Heart right ventricle (tissue), 16 donors: ENCODE data around the gene DLX6. TPM values are rescaled to one million over a fixed set of nuclear protein-coding genes. Genes with fewer than 3 reads are reported as not detected.

Source experiments
- ATAC-seq, 8 donors: fragments of 200-7000 bp; cut with Tn5 transposase; one replicate each; pipeline ENCODE4 v1.9.1; 2020; ENCODE audit warnings: mild to moderate bottlenecking in 8 of 8, moderate library complexity in 8 of 8, moderate number of reproducible peaks in 1 of 8
- DNase-seq, 2 donors: peaks; one replicate each; pipeline ENCODE4 v3.0.0-alpha.2; 2020
- H3K27ac ChIP-seq, 10 donors: fragments of 200-600 bp; sonication (generic) in 2 of 10; one replicate each; pipeline versions ENCODE4 v1.5.0 to v1.8.0; 2020 to 2022; ENCODE audit warnings: mild to moderate bottlenecking in 3 of 10
- H3K27me3 ChIP-seq, 7 donors: fragments of 200-600 bp; one replicate each; pipeline ENCODE4 v1.8.0; 2021 to 2022; ENCODE audit warnings: mild to moderate bottlenecking in 2 of 7
- H3K36me3 ChIP-seq, 9 donors: fragments of 200-600 bp; sonication (generic) in 1 of 9; one replicate each; pipeline versions ENCODE4 v1.5.0 to v1.8.0; 2020 to 2022; ENCODE audit warnings: mild to moderate bottlenecking in 2 of 9
- H3K4me1 ChIP-seq, 9 donors: fragments of 200-600 bp; sonication (generic) in 1 of 9; one replicate each; pipeline versions ENCODE4 v1.5.0 to v1.8.0; 2020 to 2022; ENCODE audit warnings: mild to moderate bottlenecking in 4 of 9
- H3K4me3 ChIP-seq, 10 donors: fragments of 200-600 bp; sonication (generic) in 2 of 10; one replicate each; pipeline versions ENCODE4 v1.5.0 to v1.8.0; 2020 to 2022; ENCODE audit warnings: mild to moderate bottlenecking in 7 of 10, moderate library complexity in 2 of 10
- H3K9me3 ChIP-seq, 11 donors: fragments of 200-600 bp in 10 of 11; sonication (generic) in 2 of 11; one replicate each; pipeline versions ENCODE4 v1.5.0 to v1.8.0; 2013 to 2022; ENCODE audit warnings: mild to moderate bottlenecking in 2 of 11, control low read depth in 1 of 11, moderate library complexity in 1 of 11
- CTCF ChIP-seq, 9 donors: fragments of 200-600 bp; sonication (generic) in 2 of 9; IDR thresholded peaks; one replicate each; pipeline versions ENCODE4 v1.5.0 to v1.8.0; 2021 to 2022; ENCODE audit warnings: antibody characterized with exemption in 9 of 9, mild to moderate bottlenecking in 5 of 9, moderate library complexity in 1 of 9
- WGBS, 2 donors: extraction: QIAGEN DNeasy Blood & Tissue Kit; methylation state at CpG; one replicate each; pipeline ENCODE4 v1.1.7; 2013; ENCODE audit warnings: inconsistent platforms in 1 of 2; 5-methylcytosine and 5-hydroxymethylcytosine counted together
- intact Hi-C, 10 donors: fragments of 100-400 bp; cut with DNase I; formaldehyde crosslinking; loops; one replicate each; pipeline versions ENCODE4 v1.11.1 to v1.14.2; 2022
- polyA plus RNA-seq, 2 donors: library from polyadenylated mRNA; stranded (reverse); fragments of 200-250 nt; gene quantifications; one replicate each; pipeline ENCODE4 v1.2.3, GENCODE V29; 2013
- total RNA-seq, 10 donors: library from RNA; stranded (reverse); fragmentation: NEBNext Ultra II Directional in 3 of 10; extraction: Animal tissue kit (Norgen Biotek cat#: 25700) in 3 of 10; gene quantifications; one replicate each; pipeline versions ENCODE4 v1.2.1 to v1.2.4, GENCODE V29; 2021 to 2023
- donor health status: Arrhythmogenic right ventricular cardiomyopathy.
- donor health status: ischemic (EF 13 %, LVEDD 7.1; RV severe dilation, severe dysfunction).
- donor health status: healthy with polysubstance abuse.
- donor health status: DM: no; HTN: yes; CAD: no.
- donor health status: DM: no; HTN: no; CAD: no.
- donor health status: ischemic (EF 25% LVEDD 6.9; RV normal size, moderate dysfunction).
- donor health status: ischemic (EF 25% LVEDD 5.7; RV mildly dilated, moderate dysfunction).
- donor health status: healthy.
- donor health status: DM: yes; HTN: yes; CAD: no.
- donor health status: Ischemic cardiomyopathy.
- donor health status: ischemic (EF 35%, LVEDD 5.7; RV mildly dilated, moderate dysfunction).
- donor health status: nonischemic (EF 11% LVEDD 7.7; RV severe dilation, severe dysfunction).
- donor health status: DM: yes; HTN: yes; CAD: no.
- donor health status: PGD.
- donor health status: ischemic (EF 29% LVEDD 5.4; RV normal size, mild dysfunction).
- donor health status: nonischemic (EF 23%, LVEDD 6.1; RV moderate dilation, normal function).

Gene DLX6
- total and polyA plus RNA-seq, 12 donors = not detected

- intact Hi-C loops = no loop called here
- Histone ChIP-seq H3K4me1 (peaks cover 6 to 50% (median 35%) of the 10 kb centered on the region in 9 donors), H3K4me3 (no peak overlapping the region), H3K36me3 (no peaks in the 10 kb centered on the region), H3K9me3 (no peaks in the 10 kb centered on the region), H3K27ac (no peak overlapping the region), H3K27me3 (peaks cover 48 to 100% (median 98%) of the 10 kb centered on the region in 7 donors)
- ATAC-seq (no peak), DNase-seq (no peak)
- WGBS, 2 donors = 5 to 10% methylated on average over 19 of the region's 19 CpGs
- TF ChIP-seq CTCF (IDR thresholded peaks at IDR 0.05) = no peak
Measured at GRCh38 chr7:97018791-97019531, 13.6 kb downstream of the DLX6 start.

- TF ChIP-seq CTCF (IDR thresholded peaks at IDR 0.05) = no peak
- DNase-seq = no peak
- H3K36me3 ChIP-seq = no peaks in the 10 kb centered on the region
- no peak for ATAC-seq
- no peak overlapping the region for H3K4me3 ChIP-seq
- H3K4me1 ChIP-seq = peaks cover 6 to 58% (median 43%) of the 10 kb centered on the region in 9 donors
- WGBS, 2 donors = 9 to 17% methylated on average over 5 of the region's 5 CpGs
- no peaks in the 10 kb centered on the region for H3K9me3 ChIP-seq
- H3K27me3 ChIP-seq = peaks cover 53 to 100% (median 98%) of the 10 kb centered on the region in 7 donors
- H3K27ac ChIP-seq = no peak overlapping the region
- intact Hi-C loops = loop anchor here in 6 of 10 donors (5.0 to 10.0 kb wide), 4 partner anchors 605 to 1105 kb away; no protein-coding TSS in a partner anchor
Measured at GRCh38 chr7:97019710-97020225, 14.4 kb downstream of the DLX6 start.

- Histone ChIP-seq H3K27ac (no peak overlapping the region), H3K4me1 (peaks cover 6 to 63% (median 44%) of the 10 kb centered on the region in 9 donors), H3K4me3 (peak overlapping the region in 1 of 10 donors; percentile 6), H3K36me3 (no peaks in the 10 kb centered on the region), H3K9me3 (no peaks in the 10 kb centered on the region), H3K27me3 (peaks cover 46 to 100% (median 98%) of the 10 kb centered on the region in 7 donors)
- intact Hi-C loops = loop anchor here in 6 of 10 donors (5.0 to 10.0 kb wide), 4 partner anchors 606 to 1106 kb away; no protein-coding TSS in a partner anchor
- no peak for DNase-seq
- no peak for TF ChIP-seq CTCF (IDR thresholded peaks at IDR 0.05)
- ATAC-seq = no peak
- 4 to 16% methylated on average over 17 of the region's 17 CpGs for WGBS, 2 donors
Measured at GRCh38 chr7:97020601-97020995, 15.2 kb downstream of the DLX6 start.

GRCh38 chr7:97020996-97021746 lies 15.8 kb downstream of the DLX6 start:
- DNase-seq = no peak
- Histone ChIP-seq H3K4me3 (peak overlapping the region in 4 of 10 donors; percentile 6 to 22 (median 18)), H3K27me3 (peaks cover 42 to 100% (median 100%) of the 10 kb centered on the region in 7 donors), H3K36me3 (no peaks in the 10 kb centered on the region), H3K4me1 (peaks cover 6 to 68% (median 47%) of the 10 kb centered on the region in 9 donors), H3K27ac (no peak overlapping the region), H3K9me3 (no peaks in the 10 kb centered on the region)
- no peak for TF ChIP-seq CTCF (IDR thresholded peaks at IDR 0.05)
- ATAC-seq = no peak
- 0 to 8% methylated on average over 67 of the region's 67 CpGs for WGBS, 2 donors
- intact Hi-C loops = loop anchor here in 6 of 10 donors (5.0 to 10.0 kb wide), 4 partner anchors 606 to 1106 kb away; no protein-coding TSS in a partner anchor
